Measurements from ENCODE around the gene CCNB1IP1.
"Not testable (repeated sequence)": the region's sequence is repeated elsewhere in the genome, so short reads cannot be mapped to it uniquely, and the experiment has no call there.

The CCNB1IP1 gene

DNA sequence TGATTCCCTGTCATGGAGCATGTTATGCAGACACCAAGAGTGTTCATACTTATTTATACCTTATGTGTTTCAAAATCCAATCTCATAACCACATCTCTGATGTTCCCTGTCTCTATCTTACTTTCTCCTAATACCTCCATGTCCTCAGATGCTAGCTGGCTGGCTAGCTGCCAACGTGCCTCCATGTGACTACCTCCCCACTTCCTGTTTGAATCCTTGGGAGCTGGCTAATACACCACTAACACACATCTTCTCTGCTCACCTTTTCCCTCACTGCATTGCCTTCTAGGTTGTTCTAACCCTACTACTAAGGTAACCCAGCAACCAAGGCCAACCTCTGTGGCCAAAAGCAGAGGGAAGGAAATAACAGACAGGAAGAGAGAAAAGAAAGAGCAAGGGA, 54.7 kb downstream of the CCNB1IP1 start:
- peak overlapping the region; percentile 42; the same call in 1 of the 2 replicates for H2AFZ ChIP-seq (ENCODE audit: low read depth, low read length)
- peak; percentile 83 for DNase-seq
- H3K4me1 ChIP-seq (ENCODE audit: insufficient read depth, low read length) = peaks cover 21% of the 10 kb centered on the region

DNA sequence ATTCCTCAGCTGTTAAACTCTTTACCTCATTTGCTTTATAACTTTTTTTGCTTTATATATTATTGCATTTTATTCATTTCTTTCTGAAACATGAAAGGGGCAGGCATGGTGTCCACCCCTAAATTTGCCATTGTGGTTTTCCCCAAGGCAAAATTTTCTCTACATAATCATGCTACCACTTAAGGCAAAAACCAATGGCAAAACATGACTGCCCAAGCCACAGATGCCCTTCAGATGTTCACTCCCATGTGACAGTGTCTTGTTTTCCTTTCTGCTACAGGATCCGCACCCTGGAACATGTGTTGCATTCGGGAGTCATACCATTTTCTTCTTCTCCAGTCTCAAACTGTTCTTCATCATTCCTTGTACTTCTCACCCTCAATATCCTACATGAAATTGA, 55.7 kb downstream of the CCNB1IP1 start:
- TF ChIP-seq, protein P1, sequence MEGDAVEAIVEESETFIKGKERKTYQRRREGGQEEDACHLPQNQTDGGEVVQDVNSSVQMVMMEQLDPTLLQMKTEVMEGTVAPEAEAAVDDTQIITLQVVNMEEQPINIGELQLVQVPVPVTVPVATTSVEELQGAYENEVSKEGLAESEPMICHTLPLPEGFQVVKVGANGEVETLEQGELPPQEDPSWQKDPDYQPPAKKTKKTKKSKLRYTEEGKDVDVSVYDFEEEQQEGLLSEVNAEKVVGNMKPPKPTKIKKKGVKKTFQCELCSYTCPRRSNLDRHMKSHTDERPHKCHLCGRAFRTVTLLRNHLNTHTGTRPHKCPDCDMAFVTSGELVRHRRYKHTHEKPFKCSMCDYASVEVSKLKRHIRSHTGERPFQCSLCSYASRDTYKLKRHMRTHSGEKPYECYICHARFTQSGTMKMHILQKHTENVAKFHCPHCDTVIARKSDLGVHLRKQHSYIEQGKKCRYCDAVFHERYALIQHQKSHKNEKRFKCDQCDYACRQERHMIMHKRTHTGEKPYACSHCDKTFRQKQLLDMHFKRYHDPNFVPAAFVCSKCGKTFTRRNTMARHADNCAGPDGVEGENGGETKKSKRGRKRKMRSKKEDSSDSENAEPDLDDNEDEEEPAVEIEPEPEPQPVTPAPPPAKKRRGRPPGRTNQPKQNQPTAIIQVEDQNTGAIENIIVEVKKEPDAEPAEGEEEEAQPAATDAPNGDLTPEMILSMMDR (IDR thresholded peaks at IDR 0.05; ENCODE audit: borderline replicate concordance, extremely low read depth, low read length, poor library complexity, severe bottlenecking) = no peak
- TF ChIP-seq EZH2 (IDR thresholded peaks at IDR 0.05; ENCODE audit: borderline replicate concordance, low read depth, low read length, severe bottlenecking) = no peak
- DNase-seq (no peak), ATAC-seq (ENCODE audit: insufficient read depth, low read depth) (no peak)
- H3K4me2 ChIP-seq (ENCODE audit: insufficient read depth, low read length) = no peak overlapping the region
- no peak overlapping the region for H2AFZ ChIP-seq (ENCODE audit: low read depth, low read length)
- H3K79me2 ChIP-seq (ENCODE audit: insufficient read depth, low read length) = no peaks in the 10 kb centered on the region
- no peaks in the 10 kb centered on the region; the same call in 1 of the 2 replicates for H3K36me3 ChIP-seq (ENCODE audit: insufficient read depth, low read length)
- peaks cover 21% of the 10 kb centered on the region for H3K4me1 ChIP-seq (ENCODE audit: insufficient read depth, low read length)
- H3K9me3 ChIP-seq (ENCODE audit: insufficient read depth, low read length, severe bottlenecking) = peaks cover 18% of the 10 kb centered on the region
- H3K27ac ChIP-seq (ENCODE audit: low read length) = no peak overlapping the region
- H4K20me1 ChIP-seq (ENCODE audit: insufficient read depth, low read length) = no peaks in the 10 kb centered on the region
- no peak overlapping the region for H3K9ac ChIP-seq (ENCODE audit: low read depth, low read length)
- H3K27me3 ChIP-seq (ENCODE audit: insufficient read depth, low read length, poor library complexity) = no peaks in the 10 kb centered on the region
- no peak overlapping the region for H3K4me3 ChIP-seq (ENCODE audit: low read depth in 1 of 2, low read length in 2 of 2)

More for the DNA sequence above, 54.7 kb downstream of the CCNB1IP1 start:
- Histone ChIP-seq H3K36me3 (ENCODE audit: insufficient read depth, low read length) (no peaks in the 10 kb centered on the region; the same call in 1 of the 2 replicates), H3K4me2 (ENCODE audit: insufficient read depth, low read length) (0 out of 2 replicates have a peak overlapping the region, but pooled peaks have one; percentile 14), H3K9ac (ENCODE audit: low read depth, low read length) (no peak overlapping the region), H3K27ac (ENCODE audit: low read length) (peak overlapping the region; percentile 66; the same call in 1 of the 2 replicates), H3K4me3 (ENCODE audit: low read depth in 1 of 2, low read length in 2 of 2) (no peak overlapping the region), H3K79me2 (ENCODE audit: insufficient read depth, low read length) (no peaks in the 10 kb centered on the region), H3K9me3 (ENCODE audit: insufficient read depth, low read length, severe bottlenecking) (peaks cover 11% of the 10 kb centered on the region), H3K27me3 (ENCODE audit: insufficient read depth, low read length, poor library complexity) (no peaks in the 10 kb centered on the region), H4K20me1 (ENCODE audit: insufficient read depth, low read length) (no peaks in the 10 kb centered on the region)
- TF ChIP-seq, protein P1 (IDR thresholded peaks at IDR 0.05; ENCODE audit: borderline replicate concordance, extremely low read depth, low read length, poor library complexity, severe bottlenecking) = no peak
- no peak for TF ChIP-seq EZH2 (IDR thresholded peaks at IDR 0.05; ENCODE audit: borderline replicate concordance, low read depth, low read length, severe bottlenecking)
- peak; percentile 99 for ATAC-seq (ENCODE audit: insufficient read depth, low read depth)

DNA sequence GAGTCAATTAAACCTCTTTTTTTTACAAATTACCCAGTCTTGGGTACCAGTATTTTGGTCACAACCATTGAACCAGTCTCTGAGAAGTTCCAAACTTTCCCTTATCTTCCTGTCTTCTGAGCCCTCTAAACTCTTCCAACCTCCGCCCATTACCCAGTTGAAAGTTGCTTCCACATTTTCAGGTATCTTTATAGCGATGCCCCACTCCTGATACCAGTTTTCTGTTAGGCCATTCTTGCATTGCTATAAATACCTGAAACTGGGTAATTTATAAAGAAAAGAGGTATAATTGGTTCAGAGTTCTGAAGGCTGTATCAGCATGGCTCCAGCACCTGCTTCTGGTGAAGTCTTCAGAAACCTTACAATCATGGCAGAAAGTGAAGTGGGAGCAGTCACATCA, 59.0 kb downstream of the CCNB1IP1 start:
- Histone ChIP-seq H3K4me1 (ENCODE audit: insufficient read depth, low read length) (peaks cover 11% of the 10 kb centered on the region), H3K36me3 (ENCODE audit: insufficient read depth, low read length) (no peaks in the 10 kb centered on the region; the same call in 1 of the 2 replicates), H3K4me3 (ENCODE audit: low read depth in 1 of 2, low read length in 2 of 2) (no peak overlapping the region), H2AFZ (ENCODE audit: low read depth, low read length) (no peak overlapping the region), H3K27me3 (ENCODE audit: insufficient read depth, low read length, poor library complexity) (no peaks in the 10 kb centered on the region), H3K4me2 (ENCODE audit: insufficient read depth, low read length) (no peak overlapping the region), H3K9ac (ENCODE audit: low read depth, low read length) (no peak overlapping the region), H3K9me3 (ENCODE audit: insufficient read depth, low read length, severe bottlenecking) (peaks cover 18% of the 10 kb centered on the region), H3K27ac (ENCODE audit: low read length) (no peak overlapping the region), H3K79me2 (ENCODE audit: insufficient read depth, low read length) (no peaks in the 10 kb centered on the region), H4K20me1 (ENCODE audit: insufficient read depth, low read length) (no peaks in the 10 kb centered on the region)
- ATAC-seq (ENCODE audit: insufficient read depth, low read depth) = no peak
- no peak for TF ChIP-seq EZH2 (IDR thresholded peaks at IDR 0.05; ENCODE audit: borderline replicate concordance, low read depth, low read length, severe bottlenecking)
- TF ChIP-seq, protein P1 (IDR thresholded peaks at IDR 0.05; ENCODE audit: borderline replicate concordance, extremely low read depth, low read length, poor library complexity, severe bottlenecking) = no peak
- DNase-seq = no peak

DNA sequence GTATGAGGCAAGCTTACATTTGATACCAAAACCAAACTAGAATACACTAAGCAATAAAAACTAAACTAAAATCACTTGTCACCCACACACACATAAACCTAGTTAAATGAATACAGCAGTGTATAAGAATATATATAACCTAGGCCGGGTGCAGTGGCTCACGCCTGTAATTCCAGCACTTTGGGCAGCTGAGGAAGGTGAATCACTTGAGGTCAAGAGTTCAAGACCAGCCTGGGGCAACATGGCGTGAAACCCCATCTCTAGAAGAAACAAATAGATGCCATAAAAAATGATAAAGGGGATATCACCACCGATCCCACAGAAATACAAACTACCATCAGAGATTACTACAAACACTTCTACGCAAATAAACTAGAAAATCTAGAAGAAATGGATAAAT, 68.7 kb downstream of the CCNB1IP1 start:
- H4K20me1 ChIP-seq (ENCODE audit: insufficient read depth, low read length); H3K79me2 ChIP-seq (ENCODE audit: insufficient read depth, low read length); H3K9ac ChIP-seq (ENCODE audit: low read depth, low read length); H3K27ac ChIP-seq (ENCODE audit: low read length); H3K4me2 ChIP-seq (ENCODE audit: insufficient read depth, low read length); H3K27me3 ChIP-seq (ENCODE audit: insufficient read depth, low read length, poor library complexity); H2AFZ ChIP-seq (ENCODE audit: low read depth, low read length); H3K4me3 ChIP-seq (ENCODE audit: low read depth in 1 of 2, low read length in 2 of 2); DNase-seq; ATAC-seq (ENCODE audit: insufficient read depth, low read depth); H3K4me1 ChIP-seq (ENCODE audit: insufficient read depth, low read length); H3K9me3 ChIP-seq (ENCODE audit: insufficient read depth, low read length, severe bottlenecking); H3K36me3 ChIP-seq (ENCODE audit: insufficient read depth, low read length): not testable (repeated sequence)

Measured in DND-41 (cell line).